Measurements from ENCODE around the gene UNC50. TPM values are rescaled to one million over a fixed set of nuclear protein-coding genes. Genes with fewer than 3 reads are reported as not detected.
"Not testable (repeated sequence)": the region's sequence is repeated elsewhere in the genome, so short reads cannot be mapped to it uniquely, and the experiment has no call there.

UNC50 gene
- total RNA-seq, 1 experiment from 2014 or later = 36.4 TPM

- H3K4me2 ChIP-seq (ENCODE audit: low read depth, low read length, poor library complexity, severe bottlenecking) = no peak overlapping the region
Measured at GRCh38 chr2:98592565-98592964, 15.8 kb upstream of the UNC50 start.

DNA sequence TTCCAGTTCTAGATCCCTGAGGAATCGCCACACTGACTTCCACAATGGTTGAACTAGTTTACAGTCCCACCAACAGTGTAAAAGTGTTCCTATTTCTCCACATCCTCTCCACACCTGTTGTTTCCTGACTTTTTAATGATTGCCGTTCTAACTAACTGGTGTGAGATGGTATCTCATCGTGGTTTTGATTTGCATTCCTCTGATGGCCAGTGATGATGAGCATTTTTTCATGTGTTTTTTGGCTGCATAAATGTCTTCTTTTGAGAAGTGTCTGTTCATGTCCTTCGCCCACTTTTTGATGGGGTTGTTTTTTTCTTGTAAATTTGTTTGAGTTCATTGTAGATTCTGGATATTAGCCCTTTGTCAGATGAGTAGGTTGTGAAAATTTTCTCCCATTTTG, 13.7 kb upstream of the UNC50 start:
- not testable (repeated sequence) for H2AFZ ChIP-seq (ENCODE audit: low read length); DNase-seq; H3K9ac ChIP-seq (ENCODE audit: low read length); H4K20me1 ChIP-seq (ENCODE audit: insufficient read depth, low read depth, low read length); H3K9me3 ChIP-seq (ENCODE audit: low read length); H3K4me1 ChIP-seq (ENCODE audit: low read length); H3K27me3 ChIP-seq (ENCODE audit: low read length); H3K27ac ChIP-seq (ENCODE audit: low read length); H3K4me2 ChIP-seq (ENCODE audit: low read depth, low read length, poor library complexity, severe bottlenecking); H3K79me2 ChIP-seq (ENCODE audit: low read length); H3K4me3 ChIP-seq (ENCODE audit: low read length); H3K9me2 ChIP-seq (replicated peaks; ENCODE audit: insufficient read depth, low read length)
- peaks cover 25% of the 10 kb centered on the region for H3K36me3 ChIP-seq (ENCODE audit: insufficient read depth, low read length)

More at GRCh38 chr2:98592565-98592964, 15.8 kb upstream of the UNC50 start:
- H3K4me3 ChIP-seq (ENCODE audit: low read length) = no peak overlapping the region
- DNase-seq = no peak
- H3K9ac ChIP-seq (ENCODE audit: low read length) = no peak overlapping the region
- no peaks in the 10 kb centered on the region for H3K4me1 ChIP-seq (ENCODE audit: low read length)
- H4K20me1 ChIP-seq (ENCODE audit: insufficient read depth, low read depth, low read length) = no peaks in the 10 kb centered on the region
- H3K36me3 ChIP-seq (ENCODE audit: insufficient read depth, low read length) = peaks cover 13% of the 10 kb centered on the region; the same call in 1 of the 2 replicates
- no peaks in the 10 kb centered on the region for H3K9me3 ChIP-seq (ENCODE audit: low read length)
- no peaks in the 10 kb centered on the region for H3K79me2 ChIP-seq (ENCODE audit: low read length)
- no peak overlapping the region for H2AFZ ChIP-seq (ENCODE audit: low read length)
- no peaks in the 10 kb centered on the region for H3K27me3 ChIP-seq (ENCODE audit: low read length)
- no peaks in the 10 kb centered on the region for H3K9me2 ChIP-seq (replicated peaks; ENCODE audit: insufficient read depth, low read length)
- no peak overlapping the region for H3K27ac ChIP-seq (ENCODE audit: low read length)

GRCh38 chr2:98598781-98599428, 9.5 kb upstream of the UNC50 start:
- no peak overlapping the region for H3K9ac ChIP-seq (ENCODE audit: low read length)
- H3K9me2 ChIP-seq (replicated peaks; ENCODE audit: insufficient read depth, low read length) = no peaks in the 10 kb centered on the region
- DNase-seq = no peak
- H3K27me3 ChIP-seq (ENCODE audit: low read length) = no peaks in the 10 kb centered on the region
- H3K4me1 ChIP-seq (ENCODE audit: low read length) = no peaks in the 10 kb centered on the region
- no peak overlapping the region for H3K27ac ChIP-seq (ENCODE audit: low read length)
- no peaks in the 10 kb centered on the region for H4K20me1 ChIP-seq (ENCODE audit: insufficient read depth, low read depth, low read length)
- no peak overlapping the region for H3K4me2 ChIP-seq (ENCODE audit: low read depth, low read length, poor library complexity, severe bottlenecking)
- H2AFZ ChIP-seq (ENCODE audit: low read length) = no peak overlapping the region
- no peaks in the 10 kb centered on the region; the same call in 1 of the 2 replicates for H3K79me2 ChIP-seq (ENCODE audit: low read length)
- H3K4me3 ChIP-seq (ENCODE audit: low read length) = no peak overlapping the region
- no peaks in the 10 kb centered on the region for H3K9me3 ChIP-seq (ENCODE audit: low read length)
- peaks cover 36% of the 10 kb centered on the region for H3K36me3 ChIP-seq (ENCODE audit: insufficient read depth, low read length)

DNA sequence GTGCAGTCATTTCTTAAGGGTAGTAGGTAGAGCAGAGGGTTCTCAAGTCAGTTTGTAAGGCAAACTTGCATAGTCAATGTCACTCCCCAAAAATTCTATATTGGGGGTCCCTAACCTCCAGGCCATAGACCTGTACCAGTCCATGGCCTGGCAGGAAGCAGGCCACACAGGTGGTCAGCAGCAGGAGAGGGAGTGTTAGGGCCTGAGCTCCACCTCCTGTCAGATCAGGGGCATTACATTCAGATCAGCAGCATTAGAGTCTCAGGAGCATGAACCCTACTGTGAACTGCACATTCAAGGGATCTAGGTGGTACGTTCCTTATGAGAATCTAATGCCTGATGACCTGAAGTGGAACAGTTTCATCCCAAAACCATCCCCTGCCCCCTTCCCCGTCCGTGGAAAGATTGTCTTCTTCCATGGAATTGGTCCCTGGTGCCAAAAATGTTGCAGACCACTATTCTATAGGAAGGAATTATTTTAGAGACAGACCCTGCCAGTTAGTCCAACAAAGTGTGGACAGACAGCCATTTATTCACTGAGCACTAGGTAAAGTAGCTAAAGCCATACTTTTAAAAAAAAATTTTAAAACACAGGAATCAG, 6.8 kb upstream of the UNC50 start:
- no peak overlapping the region for H3K9ac ChIP-seq (ENCODE audit: low read length)
- no peaks in the 10 kb centered on the region for H3K9me2 ChIP-seq (replicated peaks; ENCODE audit: insufficient read depth, low read length)
- H3K27me3 ChIP-seq (ENCODE audit: low read length) = no peaks in the 10 kb centered on the region
- peaks cover 31% of the 10 kb centered on the region for H3K36me3 ChIP-seq (ENCODE audit: insufficient read depth, low read length)
- H2AFZ ChIP-seq (ENCODE audit: low read length) = no peak overlapping the region
- H3K4me3 ChIP-seq (ENCODE audit: low read length) = no peak overlapping the region
- DNase-seq = peak; percentile 64
- no peaks in the 10 kb centered on the region for H3K9me3 ChIP-seq (ENCODE audit: low read length)
- H3K4me1 ChIP-seq (ENCODE audit: low read length) = peaks cover 9% of the 10 kb centered on the region
- no peak overlapping the region for H3K4me2 ChIP-seq (ENCODE audit: low read depth, low read length, poor library complexity, severe bottlenecking)
- peaks cover 6% of the 10 kb centered on the region; the same call in 1 of the 2 replicates for H4K20me1 ChIP-seq (ENCODE audit: insufficient read depth, low read depth, low read length)
- H3K79me2 ChIP-seq (ENCODE audit: low read length) = peaks cover 22% of the 10 kb centered on the region
- H3K27ac ChIP-seq (ENCODE audit: low read length) = no peak overlapping the region

GRCh38 chr2:98604547-98604946, 3.8 kb upstream of the UNC50 start:
- no peak overlapping the region for H3K27ac ChIP-seq (ENCODE audit: low read length)
- no peak overlapping the region for H3K4me3 ChIP-seq (ENCODE audit: low read length)
- H3K9me2 ChIP-seq (replicated peaks; ENCODE audit: insufficient read depth, low read length) = no peaks in the 10 kb centered on the region
- no peak overlapping the region for H3K4me2 ChIP-seq (ENCODE audit: low read depth, low read length, poor library complexity, severe bottlenecking)
- H3K79me2 ChIP-seq (ENCODE audit: low read length) = peaks cover 50% of the 10 kb centered on the region
- no peaks in the 10 kb centered on the region for H3K9me3 ChIP-seq (ENCODE audit: low read length)
- H2AFZ ChIP-seq (ENCODE audit: low read length) = no peak overlapping the region
- H3K9ac ChIP-seq (ENCODE audit: low read length) = no peak overlapping the region
- H3K27me3 ChIP-seq (ENCODE audit: low read length) = no peaks in the 10 kb centered on the region
- H3K4me1 ChIP-seq (ENCODE audit: low read length) = peaks cover 22% of the 10 kb centered on the region
- no peak for DNase-seq
- H3K36me3 ChIP-seq (ENCODE audit: insufficient read depth, low read length) = peaks cover 11% of the 10 kb centered on the region; the same call in 1 of the 2 replicates
- peaks cover 7% of the 10 kb centered on the region; the same call in 1 of the 2 replicates for H4K20me1 ChIP-seq (ENCODE audit: insufficient read depth, low read depth, low read length)

DNA sequence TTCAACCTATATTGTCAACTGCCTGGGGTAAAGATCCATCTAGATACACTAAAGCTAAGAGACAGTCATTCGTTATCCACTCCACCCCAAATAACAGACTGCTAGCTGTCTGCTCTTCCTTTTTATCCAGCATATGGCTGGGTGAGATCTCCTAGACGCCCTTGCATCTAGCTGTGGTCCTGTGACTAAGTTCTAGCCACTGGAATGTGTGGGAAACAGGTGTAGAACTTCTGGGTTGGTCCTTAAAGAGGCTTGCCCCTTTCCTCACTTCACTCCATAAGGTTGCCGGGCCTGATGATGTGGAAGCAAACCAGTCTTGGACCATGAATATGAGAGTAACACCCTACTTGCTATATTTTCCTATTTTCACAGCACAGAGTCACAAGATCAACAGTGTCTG, 3.3 kb upstream of the UNC50 start:
- Histone ChIP-seq H3K79me2 (ENCODE audit: low read length) (peaks cover 55% of the 10 kb centered on the region), H2AFZ (ENCODE audit: low read length) (no peak overlapping the region), H3K9me2 (replicated peaks; ENCODE audit: insufficient read depth, low read length) (no peaks in the 10 kb centered on the region), H3K9me3 (ENCODE audit: low read length) (no peaks in the 10 kb centered on the region), H3K27ac (ENCODE audit: low read length) (no peak overlapping the region), H3K4me2 (ENCODE audit: low read depth, low read length, poor library complexity, severe bottlenecking) (no peak overlapping the region), H3K4me1 (ENCODE audit: low read length) (peaks cover 27% of the 10 kb centered on the region), H3K36me3 (ENCODE audit: insufficient read depth, low read length) (peaks cover 8% of the 10 kb centered on the region; the same call in 1 of the 2 replicates), H3K9ac (ENCODE audit: low read length) (no peak overlapping the region), H4K20me1 (ENCODE audit: insufficient read depth, low read depth, low read length) (peaks cover 7% of the 10 kb centered on the region; the same call in 1 of the 2 replicates), H3K4me3 (ENCODE audit: low read length) (no peak overlapping the region), H3K27me3 (ENCODE audit: low read length) (no peaks in the 10 kb centered on the region)
- no peak for DNase-seq

GRCh38 chr2:98606431-98606830, 2.0 kb upstream of the UNC50 start:
- H3K79me2 ChIP-seq (ENCODE audit: low read length) = peaks cover 69% of the 10 kb centered on the region
- DNase-seq = no peak

GRCh38 chr2:98607104-98607503, 1.3 kb upstream of the UNC50 start:
- Histone ChIP-seq H3K79me2 (ENCODE audit: low read length) (peaks cover 69% of the 10 kb centered on the region), H3K27me3 (ENCODE audit: low read length) (no peaks in the 10 kb centered on the region), H3K36me3 (ENCODE audit: insufficient read depth, low read length) (peaks cover 16% of the 10 kb centered on the region; the same call in 1 of the 2 replicates), H4K20me1 (ENCODE audit: insufficient read depth, low read depth, low read length) (peaks cover 7% of the 10 kb centered on the region; the same call in 1 of the 2 replicates), H3K27ac (ENCODE audit: low read length) (0 out of 2 replicates have a peak overlapping the region, but pooled peaks have one; percentile 67), H3K4me3 (ENCODE audit: low read length) (peak overlapping the region; percentile 98), H3K9ac (ENCODE audit: low read length) (peak overlapping the region; percentile 96), H3K9me2 (replicated peaks; ENCODE audit: insufficient read depth, low read length) (no peaks in the 10 kb centered on the region), H3K4me2 (ENCODE audit: low read depth, low read length, poor library complexity, severe bottlenecking) (peak overlapping the region; percentile 75), H2AFZ (ENCODE audit: low read length) (no peak overlapping the region), H3K4me1 (ENCODE audit: low read length) (peaks cover 34% of the 10 kb centered on the region), H3K9me3 (ENCODE audit: low read length) (no peaks in the 10 kb centered on the region)
- peak; percentile 43 for DNase-seq

More at GRCh38 chr2:98606431-98606830, 2.0 kb upstream of the UNC50 start:
- H3K27ac ChIP-seq (ENCODE audit: low read length) = no peak overlapping the region
- peak overlapping the region; percentile 98; the same call in 1 of the 2 replicates for H3K4me3 ChIP-seq (ENCODE audit: low read length)
- H3K36me3 ChIP-seq (ENCODE audit: insufficient read depth, low read length) = peaks cover 15% of the 10 kb centered on the region; the same call in 1 of the 2 replicates
- no peaks in the 10 kb centered on the region for H3K9me2 ChIP-seq (replicated peaks; ENCODE audit: insufficient read depth, low read length)
- peak overlapping the region; percentile 96 for H3K9ac ChIP-seq (ENCODE audit: low read length)
- no peaks in the 10 kb centered on the region for H3K9me3 ChIP-seq (ENCODE audit: low read length)
- peaks cover 34% of the 10 kb centered on the region for H3K4me1 ChIP-seq (ENCODE audit: low read length)
- H3K4me2 ChIP-seq (ENCODE audit: low read depth, low read length, poor library complexity, severe bottlenecking) = peak overlapping the region; percentile 75
- no peak overlapping the region for H2AFZ ChIP-seq (ENCODE audit: low read length)
- H3K27me3 ChIP-seq (ENCODE audit: low read length) = no peaks in the 10 kb centered on the region
- peaks cover 7% of the 10 kb centered on the region; the same call in 1 of the 2 replicates for H4K20me1 ChIP-seq (ENCODE audit: insufficient read depth, low read depth, low read length)

All from Karpas-422 (cell line).